HG03045 (cell line): Measurements from ENCODE around the gene KRT17.
"Not testable (repeated sequence)": the region's sequence is repeated elsewhere in the genome, so short reads cannot be mapped to it uniquely, and the experiment has no call there.

Experiments
- ATAC-seq: cut with Tn5 transposase; IDR thresholded peaks from one replicate; pipeline ENCODE4 v1.9.1; 2021; ENCODE audit warnings: mild to moderate bottlenecking, moderate library complexity; ENCODE audit not compliant: unreplicated experiment

The KRT17 gene

GRCh38 chr17:41654678-41655607 lies 30.6 kb upstream of the KRT17 start:
- ATAC-seq: no peak

- no peak for ATAC-seq
Observed at GRCh38 chr17:41653892-41654677, 29.7 kb upstream of the KRT17 start.

- ATAC-seq: no peak
Observed at GRCh38 chr17:41653421-41653820, 29.0 kb upstream of the KRT17 start.

GRCh38 chr17:41652461-41652970 lies 28.1 kb upstream of the KRT17 start:
- no peak for ATAC-seq

- no peak for ATAC-seq
Observed at GRCh38 chr17:41651625-41652460, 27.5 kb upstream of the KRT17 start.

GRCh38 chr17:41650794-41651624 lies 26.6 kb upstream of the KRT17 start:
- no peak for ATAC-seq

GRCh38 chr17:41649923-41650519 lies 25.6 kb upstream of the KRT17 start:
- ATAC-seq: no peak

- peak; percentile 57 for ATAC-seq
Observed at GRCh38 chr17:41648411-41649195, 24.2 kb upstream of the KRT17 start.

GRCh38 chr17:41647940-41648410 lies 23.6 kb upstream of the KRT17 start:
- ATAC-seq: peak; percentile 46

- no peak for ATAC-seq
Observed at GRCh38 chr17:41647038-41647813, 22.9 kb upstream of the KRT17 start.

- no peak for ATAC-seq
Observed at GRCh38 chr17:41642252-41643156, 18.1 kb upstream of the KRT17 start.

- ATAC-seq: not testable (repeated sequence)
Observed at GRCh38 chr17:41640596-41640995, 16.2 kb upstream of the KRT17 start.

GRCh38 chr17:41639492-41640473 lies 15.4 kb upstream of the KRT17 start:
- ATAC-seq: no peak

GRCh38 chr17:41638941-41639340 lies 14.6 kb upstream of the KRT17 start:
- no peak for ATAC-seq

- no peak for ATAC-seq
Observed at GRCh38 chr17:41638194-41638593, 13.8 kb upstream of the KRT17 start.

- ATAC-seq: no peak
Observed at GRCh38 chr17:41636652-41637051, 12.3 kb upstream of the KRT17 start.
